ENCODE data around the gene MAGEA6.
"Not testable (repeated sequence)": the region's sequence is repeated elsewhere in the genome, so short reads cannot be mapped to it uniquely, and the experiment has no call there.

The MAGEA6 gene

GRCh38 chrX:152769549-152770289 is at the start of gene MAGEA6:
Gene MAGEA6, minus strand, starts transcription at chrX:152769689. Its CDS starts 2,039 bp downstream, at chrX:152767650.
- DNase-seq, result not testable (repeated sequence)

- DNase-seq, result no peak
Measured at GRCh38 chrX:152819266-152819665, 49.8 kb upstream of the MAGEA6 start.

- no peak for DNase-seq
Measured at GRCh38 chrX:152818356-152818755, 48.9 kb upstream of the MAGEA6 start.

- DNase-seq, result no peak
Measured at GRCh38 chrX:152817078-152817764, 47.7 kb upstream of the MAGEA6 start.

GRCh38 chrX:152814048-152814447 is 44.6 kb upstream of the MAGEA6 start:
- no peak for DNase-seq

- no peak for DNase-seq
Measured at GRCh38 chrX:152813206-152813605, 43.7 kb upstream of the MAGEA6 start.

GRCh38 chrX:152810403-152810802 is 40.9 kb upstream of the MAGEA6 start:
- DNase-seq, result no peak

GRCh38 chrX:152806035-152806434 is 36.5 kb upstream of the MAGEA6 start:
- DNase-seq, result no peak

GRCh38 chrX:152798945-152799344 is 29.5 kb upstream of the MAGEA6 start:
- no peak for DNase-seq

GRCh38 chrX:152787062-152787461 is 17.6 kb upstream of the MAGEA6 start:
- not testable (repeated sequence) for DNase-seq

GRCh38 chrX:152766562-152766961 is 2.9 kb downstream of the MAGEA6 start:
- not testable (repeated sequence) for DNase-seq

GRCh38 chrX:152761582-152761981 is 7.9 kb downstream of the MAGEA6 start:
- not testable (repeated sequence) for DNase-seq

GRCh38 chrX:152759544-152759943 is 9.9 kb downstream of the MAGEA6 start:
- not testable (repeated sequence) for DNase-seq

GRCh38 chrX:152758918-152759317 is 10.6 kb downstream of the MAGEA6 start, which contains the start of gene CSAG3:
Gene CSAG3, plus strand, starts transcription at chrX:152759218.
- DNase-seq, result not testable (repeated sequence)

GRCh38 chrX:152754871-152755270 is 14.6 kb downstream of the MAGEA6 start:
- DNase-seq, result not testable (repeated sequence)

- not testable (repeated sequence) for DNase-seq
Measured at GRCh38 chrX:152753686-152754650, 15.5 kb downstream of the MAGEA6 start, which contains the start of gene MAGEA2. Gene MAGEA2, minus strand, starts transcription at chrX:152753842. Its CDS starts 2,479 bp downstream, at chrX:152751363.

- DNase-seq, result no peak
Measured at GRCh38 chrX:152738560-152738959, 30.9 kb downstream of the MAGEA6 start.

GRCh38 chrX:152736528-152736927 is 33.0 kb downstream of the MAGEA6 start:
- DNase-seq, result not testable (repeated sequence)

- DNase-seq, result no peak
Measured at GRCh38 chrX:152735860-152736511, 33.5 kb downstream of the MAGEA6 start.

GRCh38 chrX:152735101-152735500 is 34.4 kb downstream of the MAGEA6 start:
- DNase-seq, result no peak

GRCh38 chrX:152734143-152734858 is 35.2 kb downstream of the MAGEA6 start:
- DNase-seq, result not testable (repeated sequence)
